GM23248 (cell line): ENCODE results near the gene MRGPRX4. TPM values are rescaled to one million over a fixed set of nuclear protein-coding genes. Genes with fewer than 3 reads are reported as not detected.
A peak's percentile ranks its signal among the peaks of the same experiment; 100 is the strongest.
"Not testable (repeated sequence)": the region's sequence is repeated elsewhere in the genome, so short reads cannot be mapped to it uniquely, and the experiment has no call there.

ENCODE experiments used
- DNase-seq: peaks from one replicate; pipeline ENCODE4 v3.0.0-alpha.2; 2015
- H2AFZ ChIP-seq: fragments of 200-600 bp; sonication (generic); 2 replicates; pipeline ENCODE4 v1.6.1; 2016; ENCODE audit warnings: antibody characterized with exemption
- H3F3A ChIP-seq: fragments of 200-600 bp; sonication (generic); 2 replicates; pipeline ENCODE4 v1.6.1; 2016; ENCODE audit warnings: mild to moderate bottlenecking, antibody characterized with exemption, mixed run types; ENCODE audit not compliant: insufficient read depth
- H3K27ac ChIP-seq: fragments of 200-600 bp; sonication (generic); 2 replicates; pipeline ENCODE4 v1.5.1; 2016; ENCODE audit warnings: mild to moderate bottlenecking
- H3K27me3 ChIP-seq: fragments of 200-600 bp; sonication (generic); replicated peaks from 2 replicates; pipeline ENCODE4 v1.6.1; 2016; ENCODE audit warnings: mild to moderate bottlenecking; ENCODE audit not compliant: insufficient read depth
- H3K36me3 ChIP-seq: fragments of 200-600 bp; sonication (generic); 2 replicates; pipeline ENCODE4 v1.6.1; 2016; ENCODE audit warnings: low read depth, mild to moderate bottlenecking
- H3K4me1 ChIP-seq: fragments of 200-600 bp; sonication (generic); 2 replicates; pipeline ENCODE4 v1.6.1; 2016; ENCODE audit warnings: mild to moderate bottlenecking; ENCODE audit not compliant: insufficient read depth
- H3K4me2 ChIP-seq: fragments of 200-600 bp; sonication (generic); one replicate; pipeline ENCODE4 v1.6.1; 2016; ENCODE audit warnings: mild to moderate bottlenecking; ENCODE audit not compliant: unreplicated experiment
- H3K4me3 ChIP-seq: fragments of 200-600 bp; sonication (generic); 2 replicates; pipeline ENCODE4 v1.5.1; 2016; ENCODE audit warnings: mild to moderate bottlenecking
- H3K79me2 ChIP-seq: fragments of 200-600 bp; sonication (generic); 2 replicates; pipeline ENCODE4 v1.6.1; 2016; ENCODE audit warnings: mild to moderate bottlenecking; ENCODE audit not compliant: insufficient read depth
- H3K9ac ChIP-seq: fragments of 200-600 bp; sonication (generic); 2 replicates; pipeline ENCODE4 v1.6.1; 2016; ENCODE audit warnings: mild to moderate bottlenecking
- H3K9me2 ChIP-seq: fragments of 200-600 bp; sonication (generic); 2 replicates; pipeline ENCODE4 v1.6.1; 2016; ENCODE audit warnings: mixed run types, mild to moderate bottlenecking, moderate library complexity; ENCODE audit not compliant: insufficient read depth
- H3K9me3 ChIP-seq: fragments of 200-600 bp; sonication (generic); one replicate; pipeline ENCODE4 v1.6.1; 2017; ENCODE audit warnings: low read depth
- H4K20me1 ChIP-seq: fragments of 200-600 bp; sonication (generic); 2 replicates; pipeline ENCODE4 v1.6.0; 2016; ENCODE audit not compliant: insufficient read depth
- EZH2 ChIP-seq: fragments of 200-600 bp; sonication (generic); IDR thresholded peaks from 2 replicates; pipeline ENCODE4 v1.6.1; 2018; ENCODE audit warnings: antibody characterized with exemption, mild to moderate bottlenecking; ENCODE audit not compliant: insufficient read depth, poor library complexity, severe bottlenecking
- EZH2phosphoT487 ChIP-seq: fragments of 200-600 bp; sonication (generic); IDR thresholded peaks from 2 replicates; pipeline ENCODE4 v1.6.1; 2018; ENCODE audit warnings: antibody characterized with exemption, moderate library complexity, mild to moderate bottlenecking, low read depth; ENCODE audit not compliant: insufficient read depth
- WGBS, 2 experiments: methylation state at CpG; one replicate each; pipeline ENCODE4 v1.1.6; 2015 to 2017; ENCODE audit warnings: low lambda C conversion rate in 2 of 2, low coverage in 1 of 2; ENCODE audit errors: missing lambda C conversion rate in 2 of 2; 5-methylcytosine and 5-hydroxymethylcytosine counted together
- in situ Hi-C: fragments of 300-500 bp; cut with MboI; formaldehyde crosslinking; loops from 2 replicates; pipeline ENCODE4 v1.15.0; 2020
- polyA plus RNA-seq: library from polyadenylated mRNA; unstranded; fragments of >200 nt; fragmentation: Nextera tagmentation; extraction: Ambion mirVana; gene quantifications from 2 replicates; pipeline ENCODE4 v1.2.1, GENCODE V29; 2016
- total RNA-seq: library from RNA; depleted of rRNA; stranded (reverse); fragments of >200 nt; shearing (Covaris generic); gene quantifications from 2 replicates; pipeline ENCODE4 v1.2.3, GENCODE V29; 2014

Gene MRGPRX4
- total and polyA plus RNA-seq, 2 experiments from 2014 or later: not detected

- H3K27ac ChIP-seq: no peak overlapping the region
- DNase-seq: no peak
- no peaks in the 10 kb centered on the region for H3K9me3 ChIP-seq
- no peak overlapping the region for H2AFZ ChIP-seq
- TF ChIP-seq EZH2 (no peak), EZH2phosphoT487 (no peak)
- H3F3A ChIP-seq: no peaks in the 10 kb centered on the region
- no peaks in the 10 kb centered on the region for H4K20me1 ChIP-seq
- no peak overlapping the region for H3K4me2 ChIP-seq
- H3K4me1 ChIP-seq: no peaks in the 10 kb centered on the region
- H3K36me3 ChIP-seq: no peaks in the 10 kb centered on the region
- H3K9ac ChIP-seq: no peak overlapping the region
- in situ Hi-C loops: no loop called here
- no peak overlapping the region for H3K4me3 ChIP-seq
- H3K9me2 ChIP-seq: no peaks in the 10 kb centered on the region
- no peaks in the 10 kb centered on the region; the same call in 1 of the 2 replicates for H3K27me3 ChIP-seq
- WGBS, 2 experiments: 7 to 11% methylated on average over 4 of the region's 4 CpGs
- no peaks in the 10 kb centered on the region for H3K79me2 ChIP-seq
Observed at GRCh38 chr11:18193010-18193409, 20.4 kb downstream of the MRGPRX4 start.

DNA sequence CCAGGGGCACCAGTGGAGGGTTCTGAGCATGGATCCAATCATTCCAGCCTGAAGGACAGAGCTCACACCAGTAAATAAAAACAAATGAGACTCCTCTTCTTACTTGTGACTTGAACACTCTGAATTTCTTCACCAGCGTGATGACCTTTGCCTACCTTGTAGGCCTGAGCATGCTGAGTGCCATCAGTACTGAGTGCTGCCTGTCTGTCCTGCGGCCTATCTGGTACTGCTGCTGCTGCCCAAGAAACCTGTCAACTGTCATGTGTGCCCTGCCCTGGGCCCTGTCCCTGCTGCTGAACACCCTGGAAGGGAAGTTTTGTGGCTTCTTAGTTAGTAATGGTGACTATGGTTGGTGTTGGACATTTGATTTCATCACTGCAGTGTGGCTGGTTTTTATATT lies 23.9 kb downstream of the MRGPRX4 start:
- Histone ChIP-seq H4K20me1 (no peaks in the 10 kb centered on the region), H3K36me3 (no peaks in the 10 kb centered on the region), H3K9me3 (no peaks in the 10 kb centered on the region), H3K4me3 (no peak overlapping the region), H3K27me3 (no peaks in the 10 kb centered on the region; the same call in 1 of the 2 replicates), H3K9ac (no peak overlapping the region), H2AFZ (no peak overlapping the region), H3K4me1 (no peaks in the 10 kb centered on the region), H3K27ac (no peak overlapping the region), H3F3A (no peaks in the 10 kb centered on the region), H3K79me2 (no peaks in the 10 kb centered on the region), H3K4me2 (no peak overlapping the region), H3K9me2 (no peaks in the 10 kb centered on the region)
- in situ Hi-C loops: no loop called here
- TF ChIP-seq EZH2: no peak
- TF ChIP-seq EZH2phosphoT487: no peak
- no peak for DNase-seq
- 59 to 60% methylated on average over 2 of the region's 2 CpGs for WGBS, 2 experiments

- H3K4me3 ChIP-seq, DNase-seq, H3F3A ChIP-seq, H3K27me3 ChIP-seq, H4K20me1 ChIP-seq, H2AFZ ChIP-seq, H3K9me2 ChIP-seq, H3K4me2 ChIP-seq, H3K27ac ChIP-seq, H3K9me3 ChIP-seq, H3K4me1 ChIP-seq, in situ Hi-C loops, H3K79me2 ChIP-seq, H3K9ac ChIP-seq, H3K36me3 ChIP-seq: not testable (repeated sequence)
- 14 to 21% methylated on average over 3 of the region's 3 CpGs for WGBS, 2 experiments
Observed at GRCh38 chr11:18197738-18198137, 25.1 kb downstream of the MRGPRX4 start.

GRCh38 chr11:18203723-18204122 lies 31.1 kb downstream of the MRGPRX4 start:
- WGBS, 2 experiments: 2 to 4% methylated on average over 6 of the region's 6 CpGs
- H3K9me3 ChIP-seq: no peaks in the 10 kb centered on the region
- H4K20me1 ChIP-seq: no peaks in the 10 kb centered on the region
- no peak overlapping the region for H3K4me3 ChIP-seq
- H3K27ac ChIP-seq: no peak overlapping the region
- H3K4me1 ChIP-seq: no peaks in the 10 kb centered on the region
- peaks cover 25% of the 10 kb centered on the region for H3K27me3 ChIP-seq
- H3K4me2 ChIP-seq: no peak overlapping the region
- H3F3A ChIP-seq: no peaks in the 10 kb centered on the region
- in situ Hi-C loops: no loop called here
- DNase-seq: peak; percentile 38
- H3K9ac ChIP-seq: no peak overlapping the region
- H3K9me2 ChIP-seq: no peaks in the 10 kb centered on the region
- no peak overlapping the region for H2AFZ ChIP-seq
- no peaks in the 10 kb centered on the region for H3K79me2 ChIP-seq
- TF ChIP-seq EZH2 (no peak), EZH2phosphoT487 (no peak)
- H3K36me3 ChIP-seq: no peaks in the 10 kb centered on the region

DNA sequence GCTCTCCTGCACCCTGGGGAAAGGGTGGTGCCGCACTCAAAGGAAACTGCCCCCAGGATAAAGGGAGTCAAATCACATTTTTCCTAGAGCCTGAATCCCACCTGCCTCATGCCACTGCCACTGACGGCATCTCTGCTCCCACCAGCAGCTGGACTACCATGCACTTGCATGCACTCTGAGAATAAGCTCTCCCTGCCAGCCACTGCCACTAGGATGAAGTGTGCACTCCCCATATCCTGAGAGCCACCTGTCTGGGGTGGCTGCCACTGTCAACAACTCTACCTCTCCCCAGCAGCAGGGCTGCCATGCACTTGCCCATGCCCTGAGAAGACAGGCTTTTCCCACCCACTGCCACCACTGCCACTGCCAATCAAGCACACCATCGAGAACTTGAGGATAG lies 31.6 kb downstream of the MRGPRX4 start:
- H3K27ac ChIP-seq: no peak overlapping the region
- no peaks in the 10 kb centered on the region for H3K36me3 ChIP-seq
- H3K9me3 ChIP-seq: no peaks in the 10 kb centered on the region
- H3K4me3 ChIP-seq: no peak overlapping the region
- no peak for DNase-seq
- WGBS, 2 experiments: 44 to 46% methylated on average over 3 of the region's 3 CpGs
- H3K9me2 ChIP-seq: no peaks in the 10 kb centered on the region
- H4K20me1 ChIP-seq: no peaks in the 10 kb centered on the region
- H3K4me1 ChIP-seq: no peaks in the 10 kb centered on the region
- H3K4me2 ChIP-seq: no peak overlapping the region
- TF ChIP-seq EZH2: no peak
- no peak for TF ChIP-seq EZH2phosphoT487
- H3K79me2 ChIP-seq: no peaks in the 10 kb centered on the region
- no peaks in the 10 kb centered on the region for H3F3A ChIP-seq
- no peak overlapping the region for H2AFZ ChIP-seq
- peaks cover 25% of the 10 kb centered on the region for H3K27me3 ChIP-seq
- no peak overlapping the region for H3K9ac ChIP-seq
- in situ Hi-C loops: no loop called here
